HG02763 (cell line): ENCODE measurements around the gene ANXA9.

ENCODE experiments used
- ATAC-seq: cut with Tn5 transposase; IDR thresholded peaks from one replicate; pipeline ENCODE4 v1.9.1; 2021; ENCODE audit warnings: mild to moderate bottlenecking, moderate library complexity; ENCODE audit not compliant: unreplicated experiment

ANXA9 gene

DNA sequence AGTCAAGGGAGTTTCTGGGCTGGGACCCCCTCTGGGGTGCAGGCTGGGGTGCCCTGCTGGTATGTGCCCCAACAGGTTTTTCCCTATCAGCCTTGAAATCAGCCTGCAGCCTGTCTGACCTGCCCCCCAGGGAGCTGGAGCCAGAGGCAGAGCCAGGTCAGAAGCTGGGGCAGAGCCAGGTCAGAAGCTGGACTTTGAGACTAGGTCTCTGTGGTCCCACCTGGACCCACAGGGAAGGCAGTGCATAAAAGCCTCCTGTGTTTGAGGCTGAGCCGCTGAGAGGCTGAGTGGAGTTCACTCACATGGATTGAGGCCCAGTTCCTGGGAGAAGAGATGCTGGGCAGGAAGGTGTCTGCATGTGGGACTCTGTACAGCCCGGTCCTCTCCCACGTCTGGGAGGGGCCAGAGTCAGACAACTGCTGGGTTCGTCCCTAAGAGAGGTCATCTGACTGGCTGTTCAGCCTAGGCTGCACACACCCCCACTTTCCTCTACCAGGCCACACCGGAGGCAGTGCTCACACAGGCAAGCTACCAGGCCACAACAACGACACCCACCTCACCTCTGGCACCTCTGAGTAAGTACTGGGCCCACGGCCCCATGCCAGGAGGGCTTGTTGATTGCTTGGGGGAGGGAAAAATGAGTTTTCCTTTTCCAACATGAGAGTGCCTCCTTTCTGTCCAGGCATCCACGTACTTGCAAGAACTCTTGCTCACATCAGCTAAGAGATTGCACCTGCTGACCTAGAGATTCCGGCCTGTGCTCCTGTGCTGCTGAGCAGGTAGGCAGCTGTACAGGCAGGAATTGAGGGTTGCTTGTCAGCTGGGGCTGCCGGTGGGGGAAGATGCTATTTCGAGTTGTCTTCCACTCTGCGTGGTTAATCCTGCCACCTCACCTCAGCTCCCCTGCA lies at the start of gene ANXA9:
ANXA9 (plus strand) TSS at position 488 of the 908 bp plus-strand sequence. CDS start 814 bp downstream, outside the sequence.
- no peak for ATAC-seq

DNA sequence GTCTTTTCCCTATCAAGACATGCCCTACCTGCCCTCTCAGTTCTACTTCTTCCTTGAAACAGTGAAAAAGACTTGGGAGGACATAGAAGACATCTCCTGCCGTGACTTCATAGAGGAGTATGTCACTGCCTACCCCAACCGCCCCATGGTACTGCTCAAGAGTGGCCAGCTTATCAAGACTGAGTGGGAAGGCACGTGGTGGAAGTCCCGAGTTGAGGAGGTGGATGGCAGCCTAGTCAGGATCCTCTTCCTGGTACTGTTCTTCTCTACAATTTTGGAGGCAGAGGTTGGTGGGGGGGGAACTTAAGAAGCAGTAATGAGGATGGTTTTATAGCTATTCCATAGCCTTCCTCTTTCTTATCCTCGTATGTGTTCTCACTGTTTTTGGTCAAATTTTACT lies 37.2 kb upstream of the ANXA9 start:
- ATAC-seq: no peak

DNA sequence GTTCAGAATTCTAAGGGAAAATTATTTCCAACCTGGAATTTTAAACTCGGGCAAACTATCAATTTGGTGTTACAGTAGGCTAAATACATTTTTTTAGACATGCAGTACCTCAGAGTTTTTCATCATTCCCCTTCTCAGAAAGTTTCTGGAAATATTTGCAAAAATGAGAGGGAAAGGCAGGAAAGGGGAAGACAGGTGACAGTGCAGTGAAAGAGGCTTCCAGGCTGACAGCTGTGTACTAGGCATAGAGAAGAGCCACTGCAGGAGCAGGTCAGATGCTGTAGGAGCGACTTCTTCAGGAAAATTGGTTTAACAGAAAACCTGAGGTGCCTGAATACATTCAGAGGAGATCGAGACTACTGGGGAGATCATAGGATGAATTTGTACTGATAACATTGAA lies 27.4 kb upstream of the ANXA9 start:
- ATAC-seq: no peak

GRCh38 chr1:150955280-150955679 lies 26.8 kb upstream of the ANXA9 start:
- no peak for ATAC-seq

DNA sequence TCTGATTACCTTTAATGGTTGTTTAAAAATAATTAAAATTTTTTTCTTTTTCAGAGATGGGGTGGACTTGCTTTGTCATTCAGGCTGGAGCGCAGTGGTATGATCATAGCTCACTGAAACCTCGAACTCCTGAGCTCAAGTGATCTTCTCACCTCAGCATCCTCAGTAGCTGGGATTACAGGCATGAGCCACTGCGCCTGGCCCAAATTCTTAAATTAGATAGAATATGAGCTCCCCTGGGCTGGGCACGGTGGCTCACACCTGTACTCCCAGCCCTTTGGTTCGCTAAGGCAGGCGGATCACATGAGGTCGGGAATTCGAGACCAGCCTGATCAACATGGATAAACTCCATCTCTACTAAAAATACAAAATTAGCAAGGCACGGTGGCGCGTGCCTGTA lies 24.4 kb upstream of the ANXA9 start:
- ATAC-seq: no peak

DNA sequence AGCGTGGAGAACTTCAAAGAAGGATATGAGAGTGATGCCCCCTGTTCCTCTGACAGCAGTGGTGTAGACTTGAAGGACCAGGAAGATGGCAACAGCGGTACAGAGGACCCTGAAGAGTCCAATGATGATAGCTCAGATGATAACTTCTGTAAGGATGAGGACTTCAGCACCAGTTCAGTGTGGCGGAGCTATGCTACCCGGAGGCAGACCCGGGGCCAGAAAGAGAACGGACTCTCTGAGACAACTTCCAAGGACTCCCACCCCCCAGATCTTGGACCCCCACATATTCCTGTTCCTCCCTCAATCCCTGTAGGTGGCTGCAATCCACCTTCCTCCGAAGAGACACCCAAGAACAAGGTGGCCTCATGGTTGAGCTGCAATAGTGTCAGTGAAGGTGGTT lies 21.4 kb upstream of the ANXA9 start:
- no peak for ATAC-seq

- ATAC-seq: no peak
Measured at GRCh38 chr1:150961756-150962155, 20.3 kb upstream of the ANXA9 start.

DNA sequence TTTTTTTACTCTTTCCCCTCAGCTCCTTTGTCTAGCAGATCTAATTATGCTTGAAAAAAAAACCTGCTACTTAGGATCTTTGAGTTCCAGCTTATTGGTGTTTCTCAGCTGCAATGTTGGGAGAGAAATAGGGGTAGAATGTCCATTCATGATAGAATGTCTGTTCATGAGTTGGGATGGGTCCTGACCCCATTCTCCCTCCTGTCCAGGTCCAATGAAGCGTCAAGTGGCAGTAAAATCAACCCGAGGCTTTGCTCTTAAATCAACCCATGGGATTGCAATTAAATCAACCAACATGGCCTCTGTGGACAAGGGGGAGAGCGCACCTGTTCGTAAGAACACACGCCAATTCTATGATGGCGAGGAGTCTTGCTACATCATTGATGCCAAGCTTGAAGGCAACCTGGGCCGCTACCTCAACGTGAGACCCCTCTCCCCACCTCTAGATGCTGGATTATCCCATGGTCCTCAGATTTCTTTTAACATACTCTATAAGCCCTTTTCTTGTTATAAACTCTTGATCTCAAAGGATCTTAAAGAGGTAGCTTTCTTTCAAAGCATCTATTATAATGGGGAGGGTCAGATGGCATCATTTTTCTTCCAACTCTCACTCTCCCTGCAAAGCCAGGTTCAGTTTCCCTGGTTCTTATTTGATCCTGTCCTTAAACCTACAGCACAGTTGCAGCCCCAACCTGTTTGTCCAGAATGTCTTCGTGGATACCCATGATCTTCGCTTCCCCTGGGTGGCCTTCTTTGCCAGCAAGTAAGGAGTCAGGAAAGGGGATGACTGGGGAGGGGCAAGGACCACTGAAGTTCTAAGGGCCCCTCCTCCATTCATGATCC lies 18.6 kb upstream of the ANXA9 start:
- ATAC-seq: no peak

GRCh38 chr1:150964164-150964489 lies 18.0 kb upstream of the ANXA9 start:
- no peak for ATAC-seq

DNA sequence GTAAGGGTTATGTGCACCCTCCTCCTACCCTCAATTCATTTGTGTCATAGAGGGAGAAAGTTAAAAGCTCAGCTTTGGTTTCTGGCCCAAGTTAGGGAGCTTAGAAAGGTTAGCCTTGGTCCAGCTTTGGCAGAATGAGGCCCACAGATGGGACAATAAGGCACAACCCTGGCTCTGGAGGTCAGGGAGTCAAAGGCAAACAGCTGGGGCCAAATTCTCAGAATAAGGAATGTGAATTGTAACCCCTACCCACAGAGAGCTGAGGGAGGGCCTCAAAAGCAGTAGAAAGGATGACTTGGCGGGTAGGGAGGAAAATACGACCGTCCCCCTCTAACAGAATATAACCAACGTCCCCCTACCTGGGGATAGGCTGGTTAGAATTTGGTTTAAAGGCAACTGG lies 16.5 kb upstream of the ANXA9 start:
- no peak for ATAC-seq

DNA sequence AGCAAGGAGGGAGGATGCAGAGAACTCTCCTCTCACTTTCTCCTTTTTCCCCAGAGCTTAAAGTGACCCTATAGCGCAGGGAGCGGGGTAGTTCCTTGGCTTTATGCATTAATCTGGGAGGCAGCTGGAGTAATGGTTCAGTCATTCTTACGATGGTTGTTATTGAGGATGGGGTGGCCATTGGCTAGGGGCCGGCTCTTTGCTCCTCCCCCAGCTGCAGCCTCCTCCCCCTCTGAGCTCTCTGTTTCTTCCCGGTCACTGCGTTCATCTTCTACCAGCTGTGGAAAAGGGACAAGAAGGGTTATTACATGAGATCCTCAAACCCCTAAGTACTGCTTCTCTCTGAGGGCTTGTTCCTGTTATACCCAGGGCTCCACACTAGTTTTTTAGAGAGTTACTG lies 16.1 kb upstream of the ANXA9 start:
- ATAC-seq: no peak

DNA sequence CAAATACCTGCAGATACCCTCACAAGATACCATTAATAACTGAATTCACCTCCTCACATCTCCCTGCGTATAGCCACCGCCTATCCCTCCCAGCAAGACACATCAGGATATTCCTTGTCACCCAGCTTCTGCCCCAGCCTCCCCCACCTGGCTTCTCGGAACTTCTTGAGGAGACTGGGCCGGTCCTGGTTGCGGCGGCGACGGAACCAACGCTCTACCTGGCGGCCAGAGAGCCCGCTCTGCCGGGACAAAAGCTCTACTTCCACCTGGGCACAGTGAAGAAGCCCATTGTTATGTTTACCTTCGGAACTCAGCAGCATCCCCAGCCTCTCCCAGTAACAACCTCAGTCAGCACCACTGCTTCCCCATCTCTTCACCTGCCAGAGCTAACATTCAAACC lies 14.2 kb upstream of the ANXA9 start:
- ATAC-seq: no peak

DNA sequence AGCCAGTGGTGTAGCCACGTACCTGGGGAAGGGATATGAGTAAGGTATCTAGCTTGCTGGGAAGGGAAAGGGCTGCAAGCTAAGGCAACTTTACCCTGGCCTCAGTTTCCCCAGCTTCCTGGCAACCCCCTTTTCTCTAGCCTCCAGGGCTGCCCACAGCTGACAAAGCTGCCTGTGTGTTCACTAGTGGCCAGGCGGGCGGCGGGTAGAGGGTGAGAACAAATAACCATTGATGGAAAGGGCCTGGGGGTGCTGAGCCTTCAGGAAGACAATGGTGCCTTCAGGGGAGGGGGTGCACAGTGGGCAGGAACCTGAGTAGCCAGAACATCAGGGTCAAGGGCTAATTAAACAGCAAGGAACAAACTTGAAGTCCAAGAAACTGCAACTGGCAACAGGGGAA lies 13.6 kb upstream of the ANXA9 start:
- no peak for ATAC-seq

DNA sequence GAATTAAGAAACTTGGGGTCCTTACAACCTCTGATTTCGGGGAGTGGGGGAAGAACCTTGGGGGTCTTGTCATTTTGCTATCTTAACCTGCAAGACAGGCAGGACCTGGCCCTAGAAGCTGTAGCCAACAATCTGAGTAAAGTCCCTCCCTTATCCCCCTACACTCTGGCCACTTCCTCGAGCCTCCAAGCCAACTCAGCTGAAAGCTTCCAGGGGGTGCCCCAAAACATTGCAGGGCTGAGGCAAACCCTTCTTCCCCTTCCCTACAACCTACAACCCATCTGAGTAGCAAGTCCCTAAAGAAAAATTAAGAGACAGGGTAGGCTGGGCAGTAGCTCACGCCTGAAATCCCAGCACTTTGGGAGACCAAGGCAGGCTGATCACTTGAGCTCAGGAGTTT lies 12.5 kb upstream of the ANXA9 start:
- no peak for ATAC-seq

- ATAC-seq: no peak
Measured at GRCh38 chr1:150970808-150971582, 11.1 kb upstream of the ANXA9 start.

GRCh38 chr1:150971583-150972416 lies 10.3 kb upstream of the ANXA9 start:
- ATAC-seq: no peak

- no peak for ATAC-seq
Measured at GRCh38 chr1:150972417-150972940, 9.6 kb upstream of the ANXA9 start.

DNA sequence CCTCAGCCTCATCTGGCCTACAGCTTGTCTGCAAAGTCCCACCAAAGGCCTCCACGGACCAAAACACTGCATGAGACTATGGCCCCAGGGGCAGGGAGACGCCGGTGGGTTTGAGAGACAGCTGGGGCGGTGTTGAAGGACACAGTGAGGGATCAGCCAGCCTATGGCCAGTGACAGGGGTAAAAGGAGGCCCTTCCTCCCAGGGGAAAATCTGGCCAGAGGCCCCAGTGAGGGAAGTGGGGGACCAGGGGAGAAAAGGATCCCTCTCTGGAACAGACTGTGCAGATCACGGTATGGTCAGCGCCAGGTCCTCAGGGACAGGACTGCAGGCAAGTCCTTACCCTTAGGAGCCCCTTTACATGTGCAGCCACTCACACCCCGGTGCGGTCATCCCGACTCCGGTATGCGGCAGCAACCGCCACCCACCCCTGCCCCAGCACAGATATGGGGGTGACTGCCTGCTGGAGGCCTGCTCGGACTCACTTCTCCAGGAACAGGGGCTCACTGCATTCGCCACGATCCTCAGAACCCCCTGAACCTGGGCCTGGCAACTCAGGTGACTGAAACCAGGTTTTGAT lies 8.7 kb upstream of the ANXA9 start:
- ATAC-seq: no peak

GRCh38 chr1:150973836-150974579 lies 8.1 kb upstream of the ANXA9 start:
- peak; percentile 34 for ATAC-seq
